ENCODE data around the gene APBB1IP. TPM values are rescaled to one million over a fixed set of nuclear protein-coding genes. Genes with fewer than 3 reads are reported as not detected.

The APBB1IP gene
- total and polyA plus RNA-seq, 2 of the 8 experiments (the other 6 are each of a cell fraction or from before 2014, with no cell fraction given), result 0.05 TPM; not detected in 1

- Histone ChIP-seq H4K5ac (ENCODE audit: insufficient read length, low read depth, low read length) (no peak overlapping the region), H3K36me3 (ENCODE audit: control insufficient read depth in 2 of 4, insufficient read depth in 4 of 4, low read length in 3 of 4) (no peaks in the 10 kb centered on the region), H3K79me1 (ENCODE audit: low read depth, low read length) (no peaks in the 10 kb centered on the region), H2AK5ac (ENCODE audit: low read depth, low read length) (no peak overlapping the region), H3K79me2 (ENCODE audit: control insufficient read depth in 1 of 2, insufficient read depth in 2 of 2, low read length in 2 of 2) (no peaks in the 10 kb centered on the region), H3K23ac (ENCODE audit: insufficient read length) (no peak overlapping the region), H2BK12ac (ENCODE audit: low read depth, low read length) (no peak overlapping the region), H2BK15ac (ENCODE audit: low read length) (no peak overlapping the region), H3K23me2 (ENCODE audit: low read depth, low read length) (no peaks in the 10 kb centered on the region; the same call in 1 of the 2 replicates), H3K56ac (replicated peaks; ENCODE audit: insufficient read length, low read depth, low read length) (no peak overlapping the region), H3K4me1 (replicated peaks in 1 of 4; ENCODE audit: control insufficient read depth in 3 of 4, insufficient read depth in 4 of 4, low read length in 3 of 4) (no peaks in the 10 kb centered on the region), H4K91ac (replicated peaks; ENCODE audit: insufficient read length, low read length) (no peak overlapping the region), H3K4me2 (ENCODE audit: insufficient read depth in 1 of 2, low read depth in 2 of 2, low read length in 2 of 2) (peak overlapping the region; percentile 66), H3K27me3 (replicated peaks in 1 of 4; ENCODE audit: control insufficient read depth in 3 of 4, extremely low read depth in 1 of 4, insufficient read depth in 3 of 4, low read length in 3 of 4) (peaks cover 0 to 3% (median under 1%) of the 10 kb centered on the region in 4 experiments; a peak in 1 of 7 replicates), H3K9ac (replicated peaks in 1 of 4; ENCODE audit: extremely low read depth in 1 of 4, low read depth in 3 of 4, low read length in 3 of 4) (no peak overlapping the region), H3K4me3 (ENCODE audit: extremely low read depth in 1 of 4, insufficient read depth in 2 of 4, low read depth in 3 of 4, low read length in 4 of 4) (peak overlapping the region; percentile 35 to 66 (median 44)), H3K14ac (ENCODE audit: insufficient read length) (no peak overlapping the region), H3K18ac (ENCODE audit: extremely low read depth, low read length) (no peak overlapping the region), H3K27ac (ENCODE audit: low read depth, low read length) (no peak overlapping the region), H3K4ac (replicated peaks; ENCODE audit: insufficient read length, low read depth, low read length) (no peak overlapping the region), H4K8ac (ENCODE audit: extremely low read depth, insufficient read depth, low read length) (peak overlapping the region; percentile 28; the same call in 1 of the 2 replicates), H4K20me1 (replicated peaks in 1 of 2; ENCODE audit: control insufficient read depth in 1 of 2, insufficient read depth in 2 of 2, low read length in 2 of 2) (no peaks in the 10 kb centered on the region), H3K9me3 (ENCODE audit: insufficient read depth in 2 of 2, low read depth in 1 of 2, low read length in 1 of 2) (no peaks in the 10 kb centered on the region), H2BK20ac (ENCODE audit: low read length) (no peak overlapping the region), H2AFZ (ENCODE audit: low read length) (no peak overlapping the region), H2BK120ac (replicated peaks; ENCODE audit: low read depth, low read length) (no peak overlapping the region), H2BK5ac (ENCODE audit: low read depth, low read length) (no peak overlapping the region)
- peak in 1 of 2 experiments; percentile 69 for DNase-seq (ENCODE audit: low read depth in 1 of 2, low spot score in 2 of 2)
- ChIA-PET CTCF (ENCODE audit: partially characterized antibody) (interaction anchor here (0.6 to 1.8 kb wide), 3 partner anchors 9 to 76 kb away, joined by 3 to 6 read pairs (median 5); no protein-coding TSS in a partner anchor), POLR2A (ENCODE audit: partially characterized antibody) (no interaction called here)
- no peak for FAIRE-seq
- WGBS, 2 experiments (ENCODE audit: extremely low coverage in 1 of 2, insufficient coverage in 1 of 2, insufficient read length in 1 of 2, insufficient replicate concordance in 2 of 2, low coverage in 1 of 2, low lambda C conversion rate in 2 of 2, missing lambda C conversion rate in 1 of 2), result 58% methylated on average over 10 of the region's 64 CpGs; no CpG with 5 or more reads in 1 of the 2 experiments
- TF ChIP-seq PHF8 (conservative IDR thresholded peaks at IDR 0.05; ENCODE audit: low read depth, low read length) (no peak), KDM5A (IDR thresholded peaks at IDR 0.05; ENCODE audit: low read length) (no peak), GABPA (IDR thresholded peaks at IDR 0.05; ENCODE audit: borderline replicate concordance, insufficient read depth, low read length) (no peak), EZH2 (IDR thresholded peaks at IDR 0.05; ENCODE audit: low read depth, low read length, severe bottlenecking) (no peak), KDM4A (IDR thresholded peaks at IDR 0.05; ENCODE audit: low read depth, low read length, severe bottlenecking) (no peak), YY1 (IDR thresholded peaks at IDR 0.05; ENCODE audit: low read depth, low read length) (no peak), ZNF274 (IDR thresholded peaks at IDR 0.05; ENCODE audit: borderline replicate concordance, extremely low read depth, low read length) (no peak), CBX5 (IDR thresholded peaks at IDR 0.05; ENCODE audit: low read depth, low read length) (no peak), CHD1 (IDR thresholded peaks at IDR 0.05; ENCODE audit: low read depth, low read length) (no peak), SP2 (IDR thresholded peaks at IDR 0.05; ENCODE audit: low read length) (no peak), POLR2A (IDR thresholded peaks at IDR 0.05; ENCODE audit: control extremely low read depth in 1 of 2, low read depth in 2 of 2, low read length in 2 of 2) (no peak), TBP (IDR thresholded peaks at IDR 0.05; ENCODE audit: low read depth, low read length) (no peak)
Observed at GRCh38 chr10:26566525-26567350, 128.6 kb downstream of the APBB1IP start.

Measured in H1 (cell line).